ENCODE measurements around the gene SIX3. TPM values are rescaled to one million over a fixed set of nuclear protein-coding genes. Genes with fewer than 3 reads are reported as not detected.

SIX3 gene
- polyA plus RNA-seq, 1 of the 3 experiments (the other 2 are of a cell fraction) = 0.58 TPM

DNA sequence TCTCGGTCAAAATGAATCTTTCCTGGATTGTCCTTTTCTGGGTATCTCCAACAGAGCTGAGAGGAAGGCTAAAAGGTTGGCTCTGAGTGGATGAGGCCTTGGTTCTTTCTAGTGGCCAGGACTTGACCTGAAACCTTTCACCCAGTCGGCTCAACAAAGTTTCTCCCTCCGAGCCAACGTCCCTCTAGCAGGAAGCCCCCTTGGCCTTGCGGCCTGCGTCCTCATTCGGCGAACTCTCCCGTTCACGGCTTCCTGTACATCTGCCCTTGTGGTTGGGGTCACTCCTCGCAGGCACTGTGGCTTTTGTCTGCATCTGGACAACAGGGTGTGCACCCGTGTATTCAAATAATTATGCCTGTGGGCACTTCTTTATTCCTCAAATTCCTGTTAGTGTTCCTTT, 9.4 kb upstream of the SIX3 start:
- CTCF ChIA-PET = interaction anchor here (0.6 to 1.2 kb wide), 3 partner anchors 70 to 453 kb away, joined by 3 to 5 read pairs (median 4); no protein-coding TSS in a partner anchor

DNA sequence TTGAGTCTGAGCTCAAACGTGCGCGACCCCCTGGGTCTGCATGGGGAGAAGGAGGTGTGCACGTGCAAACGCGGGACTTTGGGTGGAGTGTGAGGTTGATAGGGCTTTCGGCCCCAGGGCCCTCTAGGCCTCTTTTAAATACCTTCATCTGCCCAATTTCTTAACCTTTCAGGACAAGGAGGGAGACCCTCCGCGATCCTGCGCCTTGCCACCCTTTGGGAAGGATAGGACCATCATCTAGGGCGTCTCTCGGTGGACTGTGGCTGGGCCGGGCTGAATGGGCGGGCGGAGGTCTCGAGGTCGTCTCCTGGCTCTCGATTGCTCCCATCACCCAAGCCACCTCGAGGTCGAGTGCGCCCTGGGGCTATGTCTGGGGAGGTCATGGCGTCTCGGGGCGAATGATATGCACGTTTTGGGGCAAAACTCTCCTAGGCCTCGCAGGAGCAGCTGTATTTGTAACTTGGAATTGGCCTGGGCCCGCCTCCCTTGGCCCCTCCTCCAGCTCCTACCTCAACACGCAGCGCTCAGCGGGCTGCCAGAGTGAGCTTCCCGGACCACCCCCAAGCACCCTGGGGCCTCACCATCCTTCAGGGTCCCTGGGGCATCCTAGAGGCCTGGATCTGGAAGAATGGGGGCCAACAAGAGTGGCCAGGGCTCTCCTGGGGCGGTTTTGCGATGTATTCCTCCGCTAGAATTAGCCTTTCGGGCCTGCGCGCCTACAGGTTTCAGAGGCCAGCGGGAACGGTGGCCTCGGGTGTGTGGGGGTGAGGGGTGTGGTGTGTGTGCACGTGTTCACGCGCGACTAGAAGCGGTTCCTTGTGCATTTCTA, 8.7 kb upstream of the SIX3 start:
- Histone ChIP-seq H3K27ac (ENCODE audit: low read depth in 2 of 2, low read length in 1 of 2) (no peak overlapping the region), H2AFZ (ENCODE audit: low read depth) (no peak overlapping the region), H3K4me3 (ENCODE audit: low read depth in 2 of 2, low read length in 1 of 2) (no peak overlapping the region), H3K4me2 (no peak overlapping the region), H3K9ac (no peak overlapping the region), H3K79me2 (ENCODE audit: insufficient read depth) (no peaks in the 10 kb centered on the region), H3F3A (replicated peaks; ENCODE audit: insufficient read depth) (no peaks in the 10 kb centered on the region), H3K9me3 (no peaks in the 10 kb centered on the region), H4K20me1 (ENCODE audit: insufficient read depth) (no peaks in the 10 kb centered on the region), H3K9me2 (no peaks in the 10 kb centered on the region), H3K4me1 (ENCODE audit: control insufficient read depth in 1 of 2, insufficient read depth in 2 of 2, low read depth in 1 of 2, low read length in 1 of 2) (peaks cover 0 to 28% of the 10 kb centered on the region in 2 experiments; a peak in 2 of 4 replicates), H3K36me3 (replicated peaks in 1 of 2; ENCODE audit: control insufficient read depth in 1 of 2, insufficient read depth in 2 of 2, low read length in 1 of 2) (no peaks in the 10 kb centered on the region), H3K27me3 (ENCODE audit: insufficient read depth) (peaks cover 49% of the 10 kb centered on the region)
- DNase-seq = no peak
- CTCF ChIA-PET = interaction anchor here (0.8 to 3.2 kb wide), 4 partner anchors 17 to 540 kb away, joined by 3 to 8 read pairs (median 4); no protein-coding TSS in a partner anchor
- 93% methylated on average over 38 of the region's 45 CpGs for WGBS (ENCODE audit: low lambda C conversion rate)
- POLR2A ChIA-PET = no interaction called here
- no peak for TF ChIP-seq EP300 (IDR thresholded peaks at IDR 0.05; ENCODE audit: borderline replicate concordance in 1 of 2, low read depth in 1 of 2, low read length in 1 of 2)
- no peak for TF ChIP-seq TEAD4 (IDR thresholded peaks at IDR 0.05; ENCODE audit: borderline replicate concordance, insufficient read depth)
- TF ChIP-seq EZH2phosphoT487 (IDR thresholded peaks at IDR 0.05; ENCODE audit: borderline replicate concordance, low read depth) = no peak
- TF ChIP-seq, protein P1, sequence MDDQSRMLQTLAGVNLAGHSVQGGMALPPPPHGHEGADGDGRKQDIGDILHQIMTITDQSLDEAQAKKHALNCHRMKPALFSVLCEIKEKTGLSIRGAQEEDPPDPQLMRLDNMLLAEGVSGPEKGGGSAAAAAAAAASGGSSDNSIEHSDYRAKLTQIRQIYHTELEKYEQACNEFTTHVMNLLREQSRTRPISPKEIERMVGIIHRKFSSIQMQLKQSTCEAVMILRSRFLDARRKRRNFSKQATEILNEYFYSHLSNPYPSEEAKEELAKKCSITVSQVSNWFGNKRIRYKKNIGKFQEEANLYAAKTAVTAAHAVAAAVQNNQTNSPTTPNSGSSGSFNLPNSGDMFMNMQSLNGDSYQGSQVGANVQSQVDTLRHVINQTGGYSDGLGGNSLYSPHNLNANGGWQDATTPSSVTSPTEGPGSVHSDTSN (IDR thresholded peaks at IDR 0.05) = no peak
- TF ChIP-seq, protein P2, sequence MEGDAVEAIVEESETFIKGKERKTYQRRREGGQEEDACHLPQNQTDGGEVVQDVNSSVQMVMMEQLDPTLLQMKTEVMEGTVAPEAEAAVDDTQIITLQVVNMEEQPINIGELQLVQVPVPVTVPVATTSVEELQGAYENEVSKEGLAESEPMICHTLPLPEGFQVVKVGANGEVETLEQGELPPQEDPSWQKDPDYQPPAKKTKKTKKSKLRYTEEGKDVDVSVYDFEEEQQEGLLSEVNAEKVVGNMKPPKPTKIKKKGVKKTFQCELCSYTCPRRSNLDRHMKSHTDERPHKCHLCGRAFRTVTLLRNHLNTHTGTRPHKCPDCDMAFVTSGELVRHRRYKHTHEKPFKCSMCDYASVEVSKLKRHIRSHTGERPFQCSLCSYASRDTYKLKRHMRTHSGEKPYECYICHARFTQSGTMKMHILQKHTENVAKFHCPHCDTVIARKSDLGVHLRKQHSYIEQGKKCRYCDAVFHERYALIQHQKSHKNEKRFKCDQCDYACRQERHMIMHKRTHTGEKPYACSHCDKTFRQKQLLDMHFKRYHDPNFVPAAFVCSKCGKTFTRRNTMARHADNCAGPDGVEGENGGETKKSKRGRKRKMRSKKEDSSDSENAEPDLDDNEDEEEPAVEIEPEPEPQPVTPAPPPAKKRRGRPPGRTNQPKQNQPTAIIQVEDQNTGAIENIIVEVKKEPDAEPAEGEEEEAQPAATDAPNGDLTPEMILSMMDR (IDR thresholded peaks at IDR 0.05) = no peak
- no peak for TF ChIP-seq YY1 (IDR thresholded peaks at IDR 0.05; ENCODE audit: low read depth)
- TF ChIP-seq, protein P3, sequence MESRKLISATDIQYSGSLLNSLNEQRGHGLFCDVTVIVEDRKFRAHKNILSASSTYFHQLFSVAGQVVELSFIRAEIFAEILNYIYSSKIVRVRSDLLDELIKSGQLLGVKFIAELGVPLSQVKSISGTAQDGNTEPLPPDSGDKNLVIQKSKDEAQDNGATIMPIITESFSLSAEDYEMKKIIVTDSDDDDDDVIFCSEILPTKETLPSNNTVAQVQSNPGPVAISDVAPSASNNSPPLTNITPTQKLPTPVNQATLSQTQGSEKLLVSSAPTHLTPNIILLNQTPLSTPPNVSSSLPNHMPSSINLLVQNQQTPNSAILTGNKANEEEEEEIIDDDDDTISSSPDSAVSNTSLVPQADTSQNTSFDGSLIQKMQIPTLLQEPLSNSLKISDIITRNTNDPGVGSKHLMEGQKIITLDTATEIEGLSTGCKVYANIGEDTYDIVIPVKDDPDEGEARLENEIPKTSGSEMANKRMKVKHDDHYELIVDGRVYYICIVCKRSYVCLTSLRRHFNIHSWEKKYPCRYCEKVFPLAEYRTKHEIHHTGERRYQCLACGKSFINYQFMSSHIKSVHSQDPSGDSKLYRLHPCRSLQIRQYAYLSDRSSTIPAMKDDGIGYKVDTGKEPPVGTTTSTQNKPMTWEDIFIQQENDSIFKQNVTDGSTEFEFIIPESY (IDR thresholded peaks at IDR 0.05; ENCODE audit: borderline replicate concordance, low read depth) = no peak
- TF ChIP-seq RCOR1 (IDR thresholded peaks at IDR 0.05; ENCODE audit: low read length) = no peak
- TF ChIP-seq, protein P4, sequence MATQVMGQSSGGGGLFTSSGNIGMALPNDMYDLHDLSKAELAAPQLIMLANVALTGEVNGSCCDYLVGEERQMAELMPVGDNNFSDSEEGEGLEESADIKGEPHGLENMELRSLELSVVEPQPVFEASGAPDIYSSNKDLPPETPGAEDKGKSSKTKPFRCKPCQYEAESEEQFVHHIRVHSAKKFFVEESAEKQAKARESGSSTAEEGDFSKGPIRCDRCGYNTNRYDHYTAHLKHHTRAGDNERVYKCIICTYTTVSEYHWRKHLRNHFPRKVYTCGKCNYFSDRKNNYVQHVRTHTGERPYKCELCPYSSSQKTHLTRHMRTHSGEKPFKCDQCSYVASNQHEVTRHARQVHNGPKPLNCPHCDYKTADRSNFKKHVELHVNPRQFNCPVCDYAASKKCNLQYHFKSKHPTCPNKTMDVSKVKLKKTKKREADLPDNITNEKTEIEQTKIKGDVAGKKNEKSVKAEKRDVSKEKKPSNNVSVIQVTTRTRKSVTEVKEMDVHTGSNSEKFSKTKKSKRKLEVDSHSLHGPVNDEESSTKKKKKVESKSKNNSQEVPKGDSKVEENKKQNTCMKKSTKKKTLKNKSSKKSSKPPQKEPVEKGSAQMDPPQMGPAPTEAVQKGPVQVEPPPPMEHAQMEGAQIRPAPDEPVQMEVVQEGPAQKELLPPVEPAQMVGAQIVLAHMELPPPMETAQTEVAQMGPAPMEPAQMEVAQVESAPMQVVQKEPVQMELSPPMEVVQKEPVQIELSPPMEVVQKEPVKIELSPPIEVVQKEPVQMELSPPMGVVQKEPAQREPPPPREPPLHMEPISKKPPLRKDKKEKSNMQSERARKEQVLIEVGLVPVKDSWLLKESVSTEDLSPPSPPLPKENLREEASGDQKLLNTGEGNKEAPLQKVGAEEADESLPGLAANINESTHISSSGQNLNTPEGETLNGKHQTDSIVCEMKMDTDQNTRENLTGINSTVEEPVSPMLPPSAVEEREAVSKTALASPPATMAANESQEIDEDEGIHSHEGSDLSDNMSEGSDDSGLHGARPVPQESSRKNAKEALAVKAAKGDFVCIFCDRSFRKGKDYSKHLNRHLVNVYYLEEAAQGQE (IDR thresholded peaks at IDR 0.05; ENCODE audit: low read depth, low read length) = no peak
- no peak for TF ChIP-seq FOSL2 (IDR thresholded peaks at IDR 0.05; ENCODE audit: borderline replicate concordance, low read depth)
- no peak for TF ChIP-seq ELF1 (IDR thresholded peaks at IDR 0.05)
- no peak for TF ChIP-seq SIN3A (IDR thresholded peaks at IDR 0.05; ENCODE audit: borderline replicate concordance, low read depth, low read length)

More for the DNA sequence above, 9.4 kb upstream of the SIX3 start:
- H2AFZ ChIP-seq (ENCODE audit: low read depth) = no peak overlapping the region
- no peak for TF ChIP-seq GABPA (IDR thresholded peaks at IDR 0.05; ENCODE audit: low read depth)
- TF ChIP-seq EP300 (IDR thresholded peaks at IDR 0.05; ENCODE audit: borderline replicate concordance in 1 of 2, low read depth in 1 of 2, low read length in 1 of 2) = no peak
- TF ChIP-seq, protein P5, sequence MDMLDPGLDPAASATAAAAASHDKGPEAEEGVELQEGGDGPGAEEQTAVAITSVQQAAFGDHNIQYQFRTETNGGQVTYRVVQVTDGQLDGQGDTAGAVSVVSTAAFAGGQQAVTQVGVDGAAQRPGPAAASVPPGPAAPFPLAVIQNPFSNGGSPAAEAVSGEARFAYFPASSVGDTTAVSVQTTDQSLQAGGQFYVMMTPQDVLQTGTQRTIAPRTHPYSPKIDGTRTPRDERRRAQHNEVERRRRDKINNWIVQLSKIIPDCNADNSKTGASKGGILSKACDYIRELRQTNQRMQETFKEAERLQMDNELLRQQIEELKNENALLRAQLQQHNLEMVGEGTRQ (IDR thresholded peaks at IDR 0.05; ENCODE audit: borderline replicate concordance, low read depth, low read length) = no peak
- no peak overlapping the region for H3K4me2 ChIP-seq
- H3K27ac ChIP-seq (ENCODE audit: low read depth in 2 of 2, low read length in 1 of 2) = no peak overlapping the region
- H4K20me1 ChIP-seq (ENCODE audit: insufficient read depth) = no peaks in the 10 kb centered on the region
- H3K9me2 ChIP-seq = no peaks in the 10 kb centered on the region
- H3K79me2 ChIP-seq (ENCODE audit: insufficient read depth) = no peaks in the 10 kb centered on the region
- no peaks in the 10 kb centered on the region for H3K36me3 ChIP-seq (replicated peaks in 1 of 2; ENCODE audit: control insufficient read depth in 1 of 2, insufficient read depth in 2 of 2, low read length in 1 of 2)
- H3K4me3 ChIP-seq (ENCODE audit: low read depth in 2 of 2, low read length in 1 of 2) = no peak overlapping the region
- H3K9me3 ChIP-seq = no peaks in the 10 kb centered on the region
- 92% methylated on average over 12 of the region's 12 CpGs for WGBS (ENCODE audit: low lambda C conversion rate)
- H3K4me1 ChIP-seq (ENCODE audit: control insufficient read depth in 1 of 2, insufficient read depth in 2 of 2, low read depth in 1 of 2, low read length in 1 of 2) = peaks cover 0 to 23% of the 10 kb centered on the region in 2 experiments; a peak in 2 of 4 replicates
- DNase-seq = no peak
- peaks cover 42% of the 10 kb centered on the region for H3K27me3 ChIP-seq (ENCODE audit: insufficient read depth)
- no peak overlapping the region for H3K9ac ChIP-seq
- POLR2A ChIA-PET = no interaction called here
- H3F3A ChIP-seq (replicated peaks; ENCODE audit: insufficient read depth) = no peaks in the 10 kb centered on the region
